Measurements from ENCODE around the gene SYTL5. TPM values are rescaled to one million over a fixed set of nuclear protein-coding genes. Genes with fewer than 3 reads are reported as not detected.

The SYTL5 gene
- total and polyA plus RNA-seq, 2 of the 4 experiments (the other 2 are of a cell fraction) = 0.19 to 0.54 TPM

- H3K79me1 ChIP-seq (ENCODE audit: low read depth in 1 of 2, low read length in 2 of 2) = no peaks in the 10 kb centered on the region
- H2AK5ac ChIP-seq (ENCODE audit: low read depth, low read length) = no peak overlapping the region
- no peaks in the 10 kb centered on the region for H3K36me3 ChIP-seq (ENCODE audit: control insufficient read depth, insufficient read depth, low read length)
- no peak overlapping the region for H4K8ac ChIP-seq (ENCODE audit: low read depth in 2 of 2, low read length in 2 of 2)
- H2AFZ ChIP-seq (replicated peaks; ENCODE audit: low read length, poor library complexity) = no peak overlapping the region
- H2BK120ac ChIP-seq (ENCODE audit: low read depth, low read length) = no peak overlapping the region
- H2BK15ac ChIP-seq (ENCODE audit: low read depth, low read length) = no peak overlapping the region
- ATAC-seq (ENCODE audit: low read depth) = no peak
- H3K27me3 ChIP-seq (ENCODE audit: control insufficient read depth, insufficient read depth, low read length) = no peaks in the 10 kb centered on the region; the same call in 1 of the 2 replicates
- no peaks in the 10 kb centered on the region for H4K20me1 ChIP-seq (ENCODE audit: insufficient read depth, low read length)
- ChIA-PET POLR2A (ENCODE audit: unreplicated experiment) (no interaction called here), CTCF (no interaction called here)
- H4K91ac ChIP-seq (ENCODE audit: insufficient read depth, low read depth, low read length) = no peak overlapping the region
- no peak overlapping the region for H3K14ac ChIP-seq (replicated peaks; ENCODE audit: low read depth, low read length)
- H3K4me1 ChIP-seq (ENCODE audit: control insufficient read depth, insufficient read depth, low read length) = no peaks in the 10 kb centered on the region
- BruUV-seq (replicated peaks) = no TSS peak
- intact Hi-C loops (cut with micrococcal nuclease) = no loop called here
- no peaks in the 10 kb centered on the region for H3K9me3 ChIP-seq (ENCODE audit: control insufficient read depth, insufficient read depth, low read length)
- dilution Hi-C loops (cut with HindIII; ENCODE audit: low sequenced_read_pairs, unreplicated experiment) = no loop called here
- H3K18ac ChIP-seq (ENCODE audit: low read depth, low read length) = no peak overlapping the region
- no CpG with 5 or more reads among the region's 4 CpGs for WGBS, 2 experiments (ENCODE audit: extremely low coverage in 2 of 2, insufficient read length in 1 of 2)
- H3K4ac ChIP-seq (ENCODE audit: low read depth, low read length) = no peak overlapping the region
- H2AK9ac ChIP-seq (replicated peaks; ENCODE audit: low read depth, low read length, poor library complexity) = no peak overlapping the region
- no peak for DNase-seq
- H3K23ac ChIP-seq (ENCODE audit: low read depth, low read length) = no peak overlapping the region
- H3K9me1 ChIP-seq (ENCODE audit: insufficient read depth, low read length) = no peaks in the 10 kb centered on the region
- H4K5ac ChIP-seq (ENCODE audit: low read depth, low read length) = no peak overlapping the region
- no peak overlapping the region for H2BK20ac ChIP-seq (ENCODE audit: low read depth, low read length)
- no peak overlapping the region for H3K27ac ChIP-seq (ENCODE audit: insufficient read depth, low read length)
- in situ Hi-C loops (cut with MboI; ENCODE audit: low sequenced_read_pairs) = no loop called here
- TF ChIP-seq CTCF (conservative IDR thresholded peaks at IDR 0.05; ENCODE audit: low read depth, low read length) (no peak), CHD1 (IDR thresholded peaks at IDR 0.05; ENCODE audit: low read depth, low read length) (no peak), CEBPB (IDR thresholded peaks at IDR 0.05; ENCODE audit: low read depth, low read length) (no peak), NFE2L2 (IDR thresholded peaks at IDR 0.05; ENCODE audit: low read depth, low read length) (no peak)
- no peak overlapping the region for H3K56ac ChIP-seq (ENCODE audit: extremely low read depth, insufficient read depth, low read length)
- H3K4me2 ChIP-seq (ENCODE audit: low read depth, low read length) = no peak overlapping the region
- H3K9ac ChIP-seq (ENCODE audit: low read depth, low read length) = no peak overlapping the region
- H2BK5ac ChIP-seq (ENCODE audit: low read depth, low read length, poor library complexity, severe bottlenecking) = no peak overlapping the region
- H3K4me3 ChIP-seq (ENCODE audit: insufficient read depth, low read depth, low read length) = no peak overlapping the region
These were observed 106.2 kb downstream of the SYTL5 start for GRCh38 chrX:38112566-38112965.

Measured in IMR-90 (cell line).